GM23338 (cell line): ENCODE data around the gene SLC2A1. TPM values are rescaled to one million over a fixed set of nuclear protein-coding genes. Genes with fewer than 3 reads are reported as not detected.

Experiments
- ATAC-seq: fragments of 200-7000 bp; cut with Tn5 transposase; 3 replicates; pipeline ENCODE4 v1.9.1; 2020
- DNase-seq: peaks from one replicate; pipeline ENCODE4 v3.0.0-alpha.2; 2015; ENCODE audit warnings: low spot score
- H2AFZ ChIP-seq: fragments of 200-600 bp; sonication (generic); 2 replicates; pipeline ENCODE4 v1.8.0; 2016; ENCODE audit warnings: antibody characterized with exemption, mild to moderate bottlenecking, moderate library complexity
- H3F3A ChIP-seq: fragments of 200-600 bp; sonication (generic); replicated peaks from 2 replicates; pipeline ENCODE4 v1.8.0; 2017; ENCODE audit warnings: antibody characterized with exemption, mixed run types, low read depth
- H3K27ac ChIP-seq: fragments of 200-600 bp; sonication (generic); 2 replicates; pipeline ENCODE4 v1.6.1; 2016; ENCODE audit warnings: low read depth
- H3K27me3 ChIP-seq: fragments of 200-600 bp; sonication (generic); 2 replicates; pipeline ENCODE4 v1.8.0; 2016; ENCODE audit warnings: mild to moderate bottlenecking, mixed run types, moderate library complexity; ENCODE audit not compliant: insufficient read depth
- H3K36me3 ChIP-seq: fragments of 200-600 bp; sonication (generic); 2 replicates; pipeline ENCODE4 v1.8.0; 2016; ENCODE audit warnings: mild to moderate bottlenecking; ENCODE audit not compliant: insufficient read depth
- H3K4me1 ChIP-seq: fragments of 200-600 bp; sonication (generic); 2 replicates; pipeline ENCODE4 v1.8.0; 2016; ENCODE audit warnings: mild to moderate bottlenecking, moderate library complexity; ENCODE audit not compliant: insufficient read depth
- H3K4me2 ChIP-seq: fragments of 200-600 bp; sonication (generic); 2 replicates; pipeline ENCODE4 v1.7.1; 2017; ENCODE audit warnings: mixed run types
- H3K4me3 ChIP-seq: fragments of 200-600 bp; sonication (generic); 2 replicates; pipeline ENCODE4 v1.6.1; 2016; ENCODE audit warnings: mixed run types
- H3K79me2 ChIP-seq: fragments of 200-600 bp; sonication (generic); replicated peaks from 2 replicates; pipeline ENCODE4 v1.8.0; 2017; ENCODE audit warnings: mild to moderate bottlenecking; ENCODE audit not compliant: insufficient read depth
- H3K9me2 ChIP-seq: fragments of 200-600 bp; sonication (generic); 2 replicates; pipeline ENCODE4 v1.8.0; 2017; ENCODE audit not compliant: insufficient read depth
- H4K20me1 ChIP-seq: fragments of 200-600 bp; sonication (generic); replicated peaks from 2 replicates; pipeline ENCODE4 v1.8.0; 2017; ENCODE audit warnings: mild to moderate bottlenecking; ENCODE audit not compliant: insufficient read depth
- H3K27ac Mint-ChIP-seq: 2 replicates; pipeline ENCODE4 v1.8.0; 2020; ENCODE audit warnings: inconsistent platforms, mild to moderate bottlenecking, moderate library complexity, mixed read lengths
- H3K27me3 Mint-ChIP-seq: 3 replicates; pipeline ENCODE4 v1.8.0; 2022; ENCODE audit warnings: low read depth, mild to moderate bottlenecking, moderate library complexity, mixed read lengths, inconsistent platforms; ENCODE audit not compliant: insufficient read depth, poor library complexity
- H3K36me3 Mint-ChIP-seq: 3 replicates; pipeline ENCODE4 v1.8.0; 2021; ENCODE audit warnings: low read depth, mild to moderate bottlenecking, inconsistent platforms, moderate library complexity, mixed read lengths
- H3K4me1 Mint-ChIP-seq: 3 replicates; pipeline ENCODE4 v1.8.0; 2020; ENCODE audit warnings: mild to moderate bottlenecking, inconsistent platforms, mixed read lengths
- H3K4me3 Mint-ChIP-seq: 3 replicates; pipeline ENCODE4 v1.8.0; 2021; ENCODE audit warnings: moderate library complexity, mild to moderate bottlenecking, inconsistent platforms, mixed read lengths
- H3K9me3 Mint-ChIP-seq: 3 replicates; pipeline ENCODE4 v1.8.0; 2020; ENCODE audit warnings: moderate library complexity, mild to moderate bottlenecking, inconsistent platforms, mixed read lengths
- ETS1 ChIP-seq: IDR thresholded peaks from 2 replicates; pipeline ENCODE4 v1.6.1; 2016; ENCODE audit warnings: antibody characterized with exemption
- EZH2 ChIP-seq: fragments of 200-600 bp; sonication (generic); IDR thresholded peaks from one replicate; pipeline ENCODE4 v1.8.0; 2017; ENCODE audit warnings: antibody characterized with exemption, mild to moderate bottlenecking, low read depth; ENCODE audit not compliant: unreplicated experiment
- JUNB ChIP-seq: IDR thresholded peaks from one replicate; pipeline ENCODE4 v1.6.1; 2016; ENCODE audit warnings: antibody characterized with exemption; ENCODE audit not compliant: unreplicated experiment
- NANOG ChIP-seq: IDR thresholded peaks from 2 replicates; pipeline ENCODE4 v1.6.1; 2016; ENCODE audit warnings: antibody characterized with exemption, borderline replicate concordance
- POLR2AphosphoS5 ChIP-seq: IDR thresholded peaks from 2 replicates; pipeline ENCODE4 v1.6.1; 2016; ENCODE audit warnings: antibody characterized with exemption, low read depth
- REST ChIP-seq: IDR thresholded peaks from one replicate; pipeline ENCODE4 v1.6.1; 2018; ENCODE audit warnings: antibody characterized with exemption; ENCODE audit not compliant: unreplicated experiment
- STAT1 ChIP-seq: IDR thresholded peaks from one replicate; pipeline ENCODE4 v1.6.1; 2016; ENCODE audit warnings: antibody characterized with exemption; ENCODE audit not compliant: unreplicated experiment
- ZNF114 ChIP-seq: fragments of 250-450 bp; sonication (Bioruptor Pico); IDR thresholded peaks from 2 replicates; pipeline ENCODE4 v1.5.0; 2020; ENCODE audit warnings: mild to moderate bottlenecking, moderate library complexity
- ZNF331 ChIP-seq: fragments of 250-450 bp; sonication (Bioruptor Pico); IDR thresholded peaks from 2 replicates; pipeline ENCODE4 v1.5.0; 2020; ENCODE audit warnings: low read depth, mild to moderate bottlenecking, moderate library complexity
- ZNF462 ChIP-seq: fragments of 250-450 bp; sonication (Bioruptor Pico); IDR thresholded peaks from 2 replicates; pipeline ENCODE4 v1.5.0; 2020; ENCODE audit warnings: mild to moderate bottlenecking, moderate library complexity
- polyA plus RNA-seq: library from polyadenylated mRNA; unstranded; fragments of >200 nt; fragmentation: Nextera tagmentation; extraction: Ambion mirVana; gene quantifications from 2 replicates; pipeline ENCODE4 v1.2.1, GENCODE V29; 2016
- total RNA-seq: library from RNA; depleted of rRNA; stranded (reverse); fragments of >200 nt; shearing (Covaris generic); gene quantifications from 2 replicates; pipeline ENCODE4 v1.2.3, GENCODE V29; 2014

SLC2A1 gene
- total and polyA plus RNA-seq, 2 experiments from 2014 or later, result 66.1 to 305 TPM

GRCh38 chr1:42927274-42927841, 31.3 kb downstream of the SLC2A1 start (continued):
- no peak for TF ChIP-seq ZNF462 (CRISPR knock-in tag)
- no peak for TF ChIP-seq STAT1
- TF ChIP-seq NANOG, result no peak
- no peak for TF ChIP-seq EZH2

GRCh38 chr1:42926879-42927242, 31.8 kb downstream of the SLC2A1 start:
- Mint-ChIP-seq H3K36me3 (peaks cover 64% of the 10 kb centered on the region), H3K4me1 (peaks cover 46% of the 10 kb centered on the region), H3K4me3 (no peak overlapping the region), H3K27me3 (peaks cover 28% of the 10 kb centered on the region), H3K27ac (no peak overlapping the region), H3K9me3 (no peaks in the 10 kb centered on the region)
- 0 out of 2 replicates have a peak overlapping the region, but pooled peaks have one; percentile 45 for H3K27ac ChIP-seq
- H3F3A ChIP-seq, result peaks cover 56% of the 10 kb centered on the region
- H3K79me2 ChIP-seq, result peaks cover 4% of the 10 kb centered on the region; the same call in 1 of the 2 replicates
- no peak overlapping the region for H3K4me3 ChIP-seq
- H3K9me2 ChIP-seq, result no peaks in the 10 kb centered on the region
- H3K27me3 ChIP-seq, result no peaks in the 10 kb centered on the region
- peaks cover 17% of the 10 kb centered on the region for H4K20me1 ChIP-seq
- H3K36me3 ChIP-seq, result peaks cover 31% of the 10 kb centered on the region
- H3K4me2 ChIP-seq, result no peak overlapping the region
- ATAC-seq (no peak), DNase-seq (no peak)
- H3K4me1 ChIP-seq, result peaks cover 27% of the 10 kb centered on the region
- H2AFZ ChIP-seq, result no peak overlapping the region
- TF ChIP-seq REST (no peak), NANOG (no peak), ETS1 (no peak), EZH2 (no peak), ZNF114 (no peak), POLR2AphosphoS5 (no peak), ZNF331 (CRISPR knock-in tag) (no peak), STAT1 (no peak), JUNB (no peak)
